ENCODE results near the gene GPR151. TPM values are rescaled to one million over a fixed set of nuclear protein-coding genes. Genes with fewer than 3 reads are reported as not detected.

GPR151 gene
- total RNA-seq, 1 experiment from 2014 or later: not detected

DNA sequence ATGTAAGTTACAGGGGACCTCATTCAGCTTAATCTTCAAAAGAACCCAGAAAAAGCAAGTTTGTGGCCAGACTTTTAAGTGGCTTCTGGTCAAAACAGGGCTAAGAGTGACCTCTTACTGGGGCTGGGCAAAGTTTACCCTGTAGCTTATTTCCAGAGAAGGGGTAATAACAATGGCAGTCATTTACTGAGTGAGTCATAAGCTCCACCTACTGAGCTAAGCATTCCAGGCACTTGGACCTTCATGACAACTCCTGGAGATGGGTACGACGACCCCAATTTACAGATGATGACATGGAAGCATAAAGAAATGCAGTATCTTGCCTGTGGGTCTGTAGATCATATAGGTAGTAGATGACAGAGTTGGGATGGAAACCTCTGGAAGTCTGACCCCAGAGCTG, 4.7 kb upstream of the GPR151 start:
- ChIA-PET POLR2A (interaction anchor here (0.5 kb wide), 1 partner anchor 1534 kb away, joined by 3 read pairs; no protein-coding TSS in a partner anchor), CTCF (no interaction called here)
- H3K36me3 ChIP-seq (ENCODE audit: control insufficient read depth, insufficient read depth, low read length): no peaks in the 10 kb centered on the region
- DNase-seq (ENCODE audit: low read depth, low spot score) (no peak), ATAC-seq (no peak)
- no peak overlapping the region for H3K4me3 ChIP-seq (ENCODE audit: low read depth in 2 of 2, low read length in 2 of 2)
- no TSS peak for BruUV-seq (replicated peaks)
- TF ChIP-seq POLR2AphosphoS5 (IDR thresholded peaks at IDR 0.05; ENCODE audit: low read depth, low read length) (no peak), TCF7L2 (IDR thresholded peaks at IDR 0.05; ENCODE audit: low read depth, low read length) (no peak), SIN3A (IDR thresholded peaks at IDR 0.05; ENCODE audit: borderline replicate concordance, insufficient read depth, low read depth, low read length) (no peak)
- TF ChIP-seq, protein P1, sequence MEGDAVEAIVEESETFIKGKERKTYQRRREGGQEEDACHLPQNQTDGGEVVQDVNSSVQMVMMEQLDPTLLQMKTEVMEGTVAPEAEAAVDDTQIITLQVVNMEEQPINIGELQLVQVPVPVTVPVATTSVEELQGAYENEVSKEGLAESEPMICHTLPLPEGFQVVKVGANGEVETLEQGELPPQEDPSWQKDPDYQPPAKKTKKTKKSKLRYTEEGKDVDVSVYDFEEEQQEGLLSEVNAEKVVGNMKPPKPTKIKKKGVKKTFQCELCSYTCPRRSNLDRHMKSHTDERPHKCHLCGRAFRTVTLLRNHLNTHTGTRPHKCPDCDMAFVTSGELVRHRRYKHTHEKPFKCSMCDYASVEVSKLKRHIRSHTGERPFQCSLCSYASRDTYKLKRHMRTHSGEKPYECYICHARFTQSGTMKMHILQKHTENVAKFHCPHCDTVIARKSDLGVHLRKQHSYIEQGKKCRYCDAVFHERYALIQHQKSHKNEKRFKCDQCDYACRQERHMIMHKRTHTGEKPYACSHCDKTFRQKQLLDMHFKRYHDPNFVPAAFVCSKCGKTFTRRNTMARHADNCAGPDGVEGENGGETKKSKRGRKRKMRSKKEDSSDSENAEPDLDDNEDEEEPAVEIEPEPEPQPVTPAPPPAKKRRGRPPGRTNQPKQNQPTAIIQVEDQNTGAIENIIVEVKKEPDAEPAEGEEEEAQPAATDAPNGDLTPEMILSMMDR (IDR thresholded peaks at IDR 0.05): no peak
- TF ChIP-seq, protein P2, sequence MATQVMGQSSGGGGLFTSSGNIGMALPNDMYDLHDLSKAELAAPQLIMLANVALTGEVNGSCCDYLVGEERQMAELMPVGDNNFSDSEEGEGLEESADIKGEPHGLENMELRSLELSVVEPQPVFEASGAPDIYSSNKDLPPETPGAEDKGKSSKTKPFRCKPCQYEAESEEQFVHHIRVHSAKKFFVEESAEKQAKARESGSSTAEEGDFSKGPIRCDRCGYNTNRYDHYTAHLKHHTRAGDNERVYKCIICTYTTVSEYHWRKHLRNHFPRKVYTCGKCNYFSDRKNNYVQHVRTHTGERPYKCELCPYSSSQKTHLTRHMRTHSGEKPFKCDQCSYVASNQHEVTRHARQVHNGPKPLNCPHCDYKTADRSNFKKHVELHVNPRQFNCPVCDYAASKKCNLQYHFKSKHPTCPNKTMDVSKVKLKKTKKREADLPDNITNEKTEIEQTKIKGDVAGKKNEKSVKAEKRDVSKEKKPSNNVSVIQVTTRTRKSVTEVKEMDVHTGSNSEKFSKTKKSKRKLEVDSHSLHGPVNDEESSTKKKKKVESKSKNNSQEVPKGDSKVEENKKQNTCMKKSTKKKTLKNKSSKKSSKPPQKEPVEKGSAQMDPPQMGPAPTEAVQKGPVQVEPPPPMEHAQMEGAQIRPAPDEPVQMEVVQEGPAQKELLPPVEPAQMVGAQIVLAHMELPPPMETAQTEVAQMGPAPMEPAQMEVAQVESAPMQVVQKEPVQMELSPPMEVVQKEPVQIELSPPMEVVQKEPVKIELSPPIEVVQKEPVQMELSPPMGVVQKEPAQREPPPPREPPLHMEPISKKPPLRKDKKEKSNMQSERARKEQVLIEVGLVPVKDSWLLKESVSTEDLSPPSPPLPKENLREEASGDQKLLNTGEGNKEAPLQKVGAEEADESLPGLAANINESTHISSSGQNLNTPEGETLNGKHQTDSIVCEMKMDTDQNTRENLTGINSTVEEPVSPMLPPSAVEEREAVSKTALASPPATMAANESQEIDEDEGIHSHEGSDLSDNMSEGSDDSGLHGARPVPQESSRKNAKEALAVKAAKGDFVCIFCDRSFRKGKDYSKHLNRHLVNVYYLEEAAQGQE (IDR thresholded peaks at IDR 0.05; ENCODE audit: insufficient read depth in 1 of 2, low read depth in 2 of 2, low read length in 1 of 2): no peak
- no peaks in the 10 kb centered on the region for H3K4me1 ChIP-seq (ENCODE audit: control insufficient read depth, insufficient read depth, low read length)
- in situ Hi-C loops (cut with HindIII; ENCODE audit: low pct_unique_long_range_greater_than_20kb, low sequenced_read_pairs) (no loop called here), intact Hi-C loops (cut with micrococcal nuclease; ENCODE audit: unreplicated experiment) (no loop called here)
- no peak overlapping the region for H3K27ac ChIP-seq (ENCODE audit: low read length)
- H3K27me3 ChIP-seq (ENCODE audit: control insufficient read depth, insufficient read depth, low read length): peaks cover 9% of the 10 kb centered on the region
- H3K9me3 ChIP-seq (ENCODE audit: control insufficient read depth, insufficient read depth, low read depth, low read length): no peaks in the 10 kb centered on the region

DNA sequence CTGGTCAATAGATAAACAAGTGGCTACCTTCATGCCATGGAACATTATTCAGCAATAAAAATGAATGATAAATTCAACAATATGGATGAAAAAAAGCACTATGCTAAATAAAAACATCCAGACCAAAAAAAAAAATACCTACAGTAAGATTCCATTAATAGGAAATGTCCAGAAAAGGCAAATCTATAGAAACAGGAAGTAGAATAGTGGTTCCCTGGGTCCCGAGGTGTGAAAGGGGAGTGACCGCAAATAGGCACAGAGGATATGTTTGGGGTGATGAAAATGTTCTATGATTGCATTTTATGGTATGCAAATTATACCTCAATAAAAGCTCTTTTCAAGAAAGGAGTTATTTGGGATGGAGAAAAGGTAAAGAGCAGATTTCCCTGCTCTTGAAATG, 3.6 kb upstream of the GPR151 start:
- BruUV-seq (replicated peaks): no TSS peak

More for the DNA sequence above, 3.6 kb upstream of the GPR151 start:
- in situ Hi-C loops (cut with HindIII; ENCODE audit: low pct_unique_long_range_greater_than_20kb, low sequenced_read_pairs): no loop called here
- TF ChIP-seq SIN3A (IDR thresholded peaks at IDR 0.05; ENCODE audit: borderline replicate concordance, insufficient read depth, low read depth, low read length) (no peak), POLR2AphosphoS5 (IDR thresholded peaks at IDR 0.05; ENCODE audit: low read depth, low read length) (no peak), TCF7L2 (IDR thresholded peaks at IDR 0.05; ENCODE audit: low read depth, low read length) (no peak)
- TF ChIP-seq, protein P2 (IDR thresholded peaks at IDR 0.05; ENCODE audit: insufficient read depth in 1 of 2, low read depth in 2 of 2, low read length in 1 of 2): no peak
- TF ChIP-seq, protein P1 (IDR thresholded peaks at IDR 0.05): no peak
- Histone ChIP-seq H3K4me3 (ENCODE audit: low read depth in 2 of 2, low read length in 2 of 2) (no peak overlapping the region), H3K27ac (ENCODE audit: low read length) (no peak overlapping the region), H3K36me3 (ENCODE audit: control insufficient read depth, insufficient read depth, low read length) (no peaks in the 10 kb centered on the region), H3K4me1 (ENCODE audit: control insufficient read depth, insufficient read depth, low read length) (no peaks in the 10 kb centered on the region), H3K9me3 (ENCODE audit: control insufficient read depth, insufficient read depth, low read depth, low read length) (no peaks in the 10 kb centered on the region), H3K27me3 (ENCODE audit: control insufficient read depth, insufficient read depth, low read length) (peaks cover 9% of the 10 kb centered on the region)
- POLR2A ChIA-PET: no interaction called here
- CTCF ChIA-PET: interaction anchor here (0.6 kb wide), 1 partner anchor 9 kb away, joined by 12 read pairs; no protein-coding TSS in a partner anchor
- ATAC-seq (no peak), DNase-seq (ENCODE audit: low read depth, low spot score) (no peak)
- intact Hi-C loops (cut with micrococcal nuclease; ENCODE audit: unreplicated experiment): no loop called here
